HepG2 (cell line): ENCODE results near the gene NTM. TPM values are rescaled to one million over a fixed set of nuclear protein-coding genes. Genes with fewer than 3 reads are reported as not detected.

Experiments used
- ARNTL ChIP-seq: sonication (generic); formaldehyde crosslinking; IDR thresholded peaks from 2 replicates; pipeline ENCODE4 v1.4.0; 2020; ENCODE audit warnings: mild to moderate bottlenecking, missing genetic modification reagents
- MXD4 ChIP-seq: IDR thresholded peaks from 2 replicates; pipeline ENCODE4 v1.6.1; 2016; ENCODE audit warnings: mild to moderate bottlenecking, missing biosample characterization, missing genetic modification reagents
- SNAPC4 ChIP-seq: sonication (generic); formaldehyde crosslinking; IDR thresholded peaks from 2 replicates; pipeline ENCODE4 v1.4.0; 2020; ENCODE audit warnings: mild to moderate bottlenecking, missing genetic modification reagents
- TARDBP ChIP-seq: sonication (generic); formaldehyde crosslinking; IDR thresholded peaks from 2 replicates; pipeline ENCODE4 v1.8.0; 2022; ENCODE audit warnings: mild to moderate bottlenecking, missing genetic modification reagents
- ZNF407 ChIP-seq: sonication (generic); formaldehyde crosslinking; IDR thresholded peaks from one replicate; pipeline ENCODE4 v1.5.1; 2020; ENCODE audit warnings: mild to moderate bottlenecking, missing genetic modification reagents; ENCODE audit errors: not compliant biosample characterization
- ZNF740 ChIP-seq: sonication (generic); formaldehyde crosslinking; IDR thresholded peaks from 2 replicates; pipeline ENCODE4 v1.4.0; 2020; ENCODE audit warnings: missing genetic modification reagents
- polyA plus RNA-seq, 8 experiments: library from polyadenylated mRNA; depleted of rRNA in 3 of 8; stranded (reverse) in 7 of 8; unstranded in 1 of 8; fragments of >200 nt; fragmentation: Illumina TruSeq in 4 of 8; extraction: Trizol in 4 of 8; gene quantifications; 2 replicates each; pipeline versions ENCODE4 v1.2.1 to v1.2.3, GENCODE V29; 2011 to 2016; ENCODE audit warnings: low read depth in 4 of 8, missing spikeins in 1 of 8, mixed read lengths in 1 of 8; ENCODE audit not compliant: insufficient read depth in 1 of 8
- total RNA-seq, 5 experiments: library from RNA; depleted of rRNA; stranded (reverse); fragments of >200 nt; fragmentation: Illumina TruSeq; extraction: Trizol; gene quantifications; 2 replicates each; pipeline ENCODE4 v1.2.3, GENCODE V29; 2016; ENCODE audit warnings: low read depth in 1 of 5

NTM gene
- total and polyA plus RNA-seq, 2 of the 13 experiments (the other 11 are each of a cell fraction or from before 2014, with no cell fraction given): not detected

- TF ChIP-seq ZNF407: no peak
- TF ChIP-seq MXD4 (CRISPR knock-in tag): no peak
- TF ChIP-seq ZNF740 (CRISPR knock-in tag): no peak
- TF ChIP-seq ARNTL (CRISPR knock-in tag): no peak
- no peak for TF ChIP-seq SNAPC4 (CRISPR knock-in tag)
- no peak for TF ChIP-seq TARDBP
Measured at GRCh38 chr11:132314911-132315455, 944.6 kb downstream of the NTM start (continued).
